H1 (cell line): ENCODE measurements around the gene CDC37.

ENCODE experiments used
- CHD1 ChIP-seq: IDR thresholded peaks from 2 replicates; pipeline ENCODE4 v1.6.1; 2012; ENCODE audit warnings: low read depth, low read length, improper control_type of control experiment
- CTCF ChIP-seq, 3 experiments: IDR thresholded peaks; 1 replicate in 2 of 3; 2 replicates in 1 of 3; pipeline versions ENCODE4 v1.5.1 to v1.6.1; 2011; ENCODE audit warnings: low read length in 3 of 3, mild to moderate bottlenecking in 3 of 3, inconsistent platforms in 2 of 3, low read depth in 1 of 3, moderate library complexity in 1 of 3; ENCODE audit not compliant: insufficient read depth in 1 of 3; ENCODE audit errors: control extremely low read depth in 1 of 3
- EP300 ChIP-seq, 2 experiments: IDR thresholded peaks; 1 replicate in 1 of 2; 2 replicates in 1 of 2; pipeline ENCODE4 v1.6.1; 2011 to 2012; ENCODE audit warnings: low read depth in 2 of 2, low read length in 2 of 2, mild to moderate bottlenecking in 2 of 2, borderline replicate concordance in 1 of 2, inconsistent platforms in 1 of 2, moderate library complexity in 1 of 2
- EZH2 ChIP-seq: fragments of 200-600 bp; sonication (generic); IDR thresholded peaks from 2 replicates; pipeline ENCODE4 v1.7.1; 2012; ENCODE audit warnings: low read depth, mild to moderate bottlenecking, moderate library complexity, low read length, inconsistent platforms; ENCODE audit not compliant: severe bottlenecking
- JUND ChIP-seq: IDR thresholded peaks from 2 replicates; pipeline ENCODE4 v1.6.1; 2011; ENCODE audit warnings: mild to moderate bottlenecking, improper control_type of control experiment, low read length
- POLR2A ChIP-seq, 2 experiments: IDR thresholded peaks; 1 replicate in 1 of 2; 2 replicates in 1 of 2; pipeline ENCODE4 v1.6.1; 2011; ENCODE audit warnings: low read depth in 2 of 2, low read length in 2 of 2, mild to moderate bottlenecking in 2 of 2; ENCODE audit errors: control extremely low read depth in 1 of 2
- RAD21 ChIP-seq, 2 experiments: IDR thresholded peaks in 1 of 2; conservative IDR thresholded peaks in 1 of 2; 2 replicates each; pipeline ENCODE4 v1.6.1; 2011; ENCODE audit warnings: low read depth in 2 of 2, low read length in 2 of 2, improper control_type of control experiment in 1 of 2, inconsistent platforms in 1 of 2, mild to moderate bottlenecking in 1 of 2, moderate library complexity in 1 of 2
- YY1 ChIP-seq: IDR thresholded peaks from 2 replicates; pipeline ENCODE4 v1.6.1; 2011; ENCODE audit warnings: low read depth, mild to moderate bottlenecking, low read length

- no peak for TF ChIP-seq CTCF (IDR thresholded peaks at IDR 0.05; ENCODE audit: control extremely low read depth in 1 of 3, insufficient read depth in 1 of 3, low read depth in 1 of 3, low read length in 3 of 3)
- TF ChIP-seq CHD1, result no peak
- TF ChIP-seq POLR2A (IDR thresholded peaks at IDR 0.05; ENCODE audit: control extremely low read depth in 1 of 2, low read depth in 2 of 2, low read length in 2 of 2), result no peak
- TF ChIP-seq RAD21 (IDR thresholded peaks at IDR 0.05 in 1 of 2, conservative IDR thresholded peaks at IDR 0.05 in 1 of 2; ENCODE audit: low read depth in 2 of 2, low read length in 2 of 2), result no peak
- TF ChIP-seq EZH2, result no peak
- TF ChIP-seq JUND, result no peak
- TF ChIP-seq YY1, result no peak
- TF ChIP-seq EP300 (IDR thresholded peaks at IDR 0.05; ENCODE audit: borderline replicate concordance in 1 of 2, low read depth in 2 of 2, low read length in 2 of 2), result no peak
Observed at GRCh38 chr19:10416083-10416379, 12.7 kb upstream of the CDC37 start.
